NK-92 treated with Interleukin-12 subunit alpha and Interleukin-12 subunit beta, amount 100 ng/mL, for 24 hours (cell line): ENCODE data around the gene IL15.
"Not testable (repeated sequence)": the region's sequence is repeated elsewhere in the genome, so short reads cannot be mapped to it uniquely, and the experiment has no call there.

Experiments used
- DNase-seq: peaks from one replicate; lab custom pipeline; 2025; lab: John Stamatoyannopoulos, UW

Gene IL15, protein sequence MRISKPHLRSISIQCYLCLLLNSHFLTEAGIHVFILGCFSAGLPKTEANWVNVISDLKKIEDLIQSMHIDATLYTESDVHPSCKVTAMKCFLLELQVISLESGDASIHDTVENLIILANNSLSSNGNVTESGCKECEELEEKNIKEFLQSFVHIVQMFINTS

DNA sequence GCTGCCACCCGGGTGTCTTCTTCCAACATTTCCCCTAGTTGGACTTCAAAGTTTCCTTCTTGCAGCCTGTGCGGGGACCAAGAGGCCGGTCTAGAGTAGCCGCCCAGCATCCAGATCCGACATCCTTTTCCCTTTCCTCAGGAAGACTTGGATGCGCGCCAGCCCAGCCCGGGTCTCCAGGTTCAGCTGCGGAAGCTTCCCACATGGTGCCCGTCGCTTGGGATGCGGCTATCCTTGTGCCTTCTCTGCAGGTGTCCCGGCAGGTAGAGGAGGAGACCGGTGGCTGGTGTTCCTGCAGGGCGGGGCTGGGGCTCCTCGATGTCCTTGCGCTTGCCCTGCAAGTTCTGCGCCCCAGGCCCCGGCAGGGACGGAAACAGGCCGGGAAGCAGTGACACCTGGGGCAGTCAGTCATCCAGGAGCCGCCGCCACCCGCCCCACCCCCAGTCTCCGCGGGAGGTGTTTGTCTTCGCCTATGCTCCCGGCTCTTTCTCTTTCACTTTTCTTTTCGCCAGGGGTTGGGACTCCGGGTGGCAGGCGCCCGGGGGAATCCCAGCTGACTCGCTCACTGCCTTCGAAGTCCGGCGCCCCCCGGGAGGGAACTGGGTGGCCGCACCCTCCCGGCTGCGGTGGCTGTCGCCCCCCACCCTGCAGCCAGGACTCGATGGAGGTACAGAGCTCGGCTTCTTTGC is at the start of gene IL15:
Gene IL15, plus strand, starts transcription at position 502 of the 689 bp plus-strand sequence. CDS start 82,882 bp downstream, outside the sequence.
- DNase-seq: peak; percentile 61

DNA sequence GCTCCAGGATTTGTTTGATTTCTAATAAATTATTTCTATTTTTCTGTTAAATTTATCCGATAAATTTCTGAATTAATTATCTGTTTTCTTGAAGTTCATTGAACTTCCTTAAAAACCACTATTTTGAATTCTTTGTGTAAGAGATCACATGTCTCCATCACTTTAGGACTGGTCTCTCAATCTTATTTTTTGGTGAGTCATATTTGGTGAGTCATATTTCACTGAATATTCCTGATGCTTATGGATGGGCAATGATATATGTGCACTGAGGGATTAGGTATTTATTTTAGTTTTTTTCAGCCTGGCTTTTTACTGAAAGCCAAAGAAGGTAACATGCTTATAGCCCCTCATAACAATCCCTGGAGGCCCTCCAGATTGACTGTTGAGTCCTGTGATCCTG is 48.5 kb upstream of the IL15 start:
- DNase-seq: no peak

DNA sequence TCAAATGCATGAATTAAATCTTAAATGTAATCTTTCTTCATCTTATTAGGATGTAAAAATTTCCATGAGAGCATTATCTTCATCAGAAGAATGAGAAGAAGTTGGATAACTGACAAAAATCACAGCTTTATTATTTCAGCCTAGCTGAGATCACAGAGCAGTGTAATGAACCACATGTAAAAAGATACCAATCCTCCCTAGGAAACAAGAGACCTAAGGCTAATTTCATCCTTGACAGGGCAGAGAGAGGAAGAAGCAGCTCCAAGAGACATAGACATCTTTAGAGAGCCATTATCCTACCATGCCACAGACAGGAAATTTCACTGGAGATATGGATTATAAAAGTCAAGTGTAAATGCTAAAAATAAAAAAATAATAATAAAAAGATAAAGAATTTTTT is 40.9 kb upstream of the IL15 start:
- DNase-seq: no peak

DNA sequence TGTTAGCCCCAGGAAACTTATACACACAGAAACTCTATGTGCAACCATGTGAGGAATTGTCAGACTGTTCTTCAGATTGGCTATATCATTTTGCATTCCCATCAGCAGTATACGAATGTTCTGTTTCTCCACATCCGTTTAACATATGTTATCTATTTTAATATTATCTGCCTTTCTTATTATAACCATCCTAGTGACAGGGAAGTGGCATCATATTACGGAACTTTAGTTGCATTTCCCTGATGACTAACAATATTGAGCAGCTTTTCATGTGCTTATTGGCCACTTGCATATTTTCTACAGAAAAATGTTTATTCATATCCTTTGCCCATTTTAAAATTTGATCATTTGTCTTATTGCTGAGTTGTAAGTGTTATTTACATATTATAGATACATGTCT is 36.5 kb upstream of the IL15 start:
- no peak for DNase-seq

DNA sequence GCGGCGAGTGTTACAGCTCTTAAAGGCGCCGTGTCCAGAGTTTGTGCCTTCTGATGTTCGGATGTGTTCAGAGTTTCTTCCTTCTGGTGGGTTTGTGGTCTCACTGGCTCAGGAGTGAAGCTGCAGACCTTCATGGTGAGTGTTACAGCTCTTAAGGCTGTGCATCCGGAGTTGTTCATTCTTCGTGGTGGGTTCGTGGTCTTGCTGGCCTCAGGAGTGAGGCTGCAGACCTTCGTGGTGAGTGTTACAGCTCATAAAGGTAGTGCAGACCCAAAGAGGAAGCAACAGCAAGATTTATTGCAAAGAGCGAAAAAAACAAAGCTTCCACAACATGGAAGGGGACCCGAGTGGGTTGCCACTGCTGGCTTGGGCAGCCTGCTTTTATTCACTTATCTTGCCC is 31.7 kb upstream of the IL15 start:
- DNase-seq: not testable (repeated sequence)

DNA sequence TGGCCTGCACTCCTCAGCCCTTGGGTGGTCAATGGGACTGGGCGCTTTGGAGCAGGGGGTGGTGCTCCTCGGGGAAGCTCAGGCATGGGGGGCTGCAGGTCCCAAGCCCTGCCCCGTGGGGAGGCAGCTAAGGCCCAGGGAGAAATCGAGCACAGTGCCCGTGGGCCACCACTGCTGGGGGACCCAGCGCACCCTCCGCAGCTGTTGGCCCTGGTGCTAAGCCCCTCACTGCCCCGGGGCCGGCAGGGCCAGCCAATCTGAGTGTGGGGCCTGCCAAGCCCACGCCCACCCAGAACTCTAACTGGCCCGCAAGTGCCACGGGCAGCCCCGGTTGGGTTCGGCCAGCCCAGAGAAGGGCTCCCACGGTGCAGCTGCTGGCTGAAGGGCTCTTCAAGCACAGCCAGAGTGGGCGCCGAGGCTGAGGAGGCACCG is 30.9 kb upstream of the IL15 start:
- no peak for DNase-seq

DNA sequence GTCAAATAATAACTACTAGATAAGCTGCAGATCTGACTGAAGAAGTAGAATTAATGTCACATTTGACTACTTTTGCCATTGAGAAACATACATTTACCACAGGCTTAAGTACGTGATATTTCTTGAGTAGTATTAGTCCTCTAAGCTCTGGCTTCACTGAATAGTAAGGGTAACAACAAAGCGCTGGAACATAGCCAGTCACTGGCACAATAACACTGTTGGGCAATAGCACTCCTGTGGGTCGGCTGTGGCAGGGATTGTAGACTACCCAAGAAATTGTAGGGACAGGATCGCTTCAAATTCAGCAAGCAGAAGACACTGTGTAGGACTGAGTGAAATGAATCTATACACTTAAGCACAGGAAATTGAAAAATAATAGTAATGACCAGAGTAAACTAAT is 27.1 kb upstream of the IL15 start:
- no peak for DNase-seq

DNA sequence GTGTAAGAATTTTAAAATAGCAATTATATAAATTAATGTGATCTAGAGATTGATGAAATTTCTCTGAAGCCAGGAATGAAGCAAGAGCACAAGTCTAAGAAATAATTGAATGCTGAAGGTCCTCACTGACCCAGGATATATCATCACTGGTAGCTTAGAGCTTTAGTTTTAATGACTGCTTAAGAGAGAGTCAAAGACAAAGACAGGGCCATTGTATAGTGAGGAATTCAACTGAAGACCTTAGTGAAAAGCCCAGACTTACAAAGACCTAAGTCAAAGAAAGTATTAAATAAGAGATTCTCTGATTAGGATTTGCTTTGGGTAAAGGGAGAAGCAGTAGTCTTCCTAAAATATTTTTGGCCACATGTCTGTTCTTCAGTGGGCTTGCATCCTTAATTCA is 26.0 kb upstream of the IL15 start:
- DNase-seq: no peak

DNA sequence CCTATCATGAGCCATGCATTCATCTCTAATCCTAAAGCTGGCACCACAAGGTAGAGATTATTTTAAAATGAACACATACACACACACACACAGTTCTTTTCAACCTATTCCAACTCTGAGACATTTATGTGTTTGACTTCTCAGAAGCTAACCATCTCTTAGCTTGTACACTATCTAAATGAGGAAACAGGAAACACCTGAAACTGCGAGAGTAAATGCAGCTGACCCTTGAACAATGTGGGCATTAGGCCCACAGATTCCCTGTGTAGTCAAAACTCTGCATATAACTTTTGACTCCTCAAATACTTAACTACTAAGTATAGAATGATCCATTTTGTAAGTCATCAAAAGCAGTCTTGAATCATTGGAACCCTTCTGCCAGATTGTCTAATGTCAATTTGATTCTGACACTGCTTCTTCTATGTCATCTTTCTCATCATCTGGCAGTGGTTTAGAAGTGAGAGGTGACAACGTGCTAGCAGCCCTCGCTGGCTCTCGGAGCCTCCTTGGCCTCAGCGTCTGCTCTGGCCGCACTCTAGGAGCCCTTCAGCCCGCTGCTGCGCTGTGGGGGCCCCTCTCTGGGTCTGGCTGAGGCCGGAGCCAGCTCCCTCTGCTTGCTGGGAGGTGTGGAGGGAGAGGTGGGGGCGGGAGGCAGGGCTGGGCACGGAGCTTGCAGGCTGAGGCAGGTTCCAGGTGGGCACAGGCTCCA is 21.4 kb upstream of the IL15 start:
- no peak for DNase-seq

DNA sequence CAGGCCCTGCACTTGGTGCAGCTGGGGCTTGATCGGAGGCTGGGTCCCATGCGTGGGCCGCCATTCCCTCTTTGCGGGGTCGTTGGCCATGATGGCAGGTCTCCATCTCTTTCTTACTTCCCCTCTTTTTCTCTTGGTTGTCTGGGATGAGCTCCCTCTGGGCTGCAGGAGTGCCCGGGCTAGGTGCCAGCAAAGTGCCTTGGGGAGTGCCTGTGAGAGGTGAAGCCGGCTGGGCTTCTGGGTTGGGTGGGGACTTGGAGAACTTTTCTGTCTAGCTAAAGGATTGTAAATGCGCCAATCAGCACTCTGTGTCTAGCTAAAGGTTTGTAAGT is 20.8 kb upstream of the IL15 start:
- not testable (repeated sequence) for DNase-seq

DNA sequence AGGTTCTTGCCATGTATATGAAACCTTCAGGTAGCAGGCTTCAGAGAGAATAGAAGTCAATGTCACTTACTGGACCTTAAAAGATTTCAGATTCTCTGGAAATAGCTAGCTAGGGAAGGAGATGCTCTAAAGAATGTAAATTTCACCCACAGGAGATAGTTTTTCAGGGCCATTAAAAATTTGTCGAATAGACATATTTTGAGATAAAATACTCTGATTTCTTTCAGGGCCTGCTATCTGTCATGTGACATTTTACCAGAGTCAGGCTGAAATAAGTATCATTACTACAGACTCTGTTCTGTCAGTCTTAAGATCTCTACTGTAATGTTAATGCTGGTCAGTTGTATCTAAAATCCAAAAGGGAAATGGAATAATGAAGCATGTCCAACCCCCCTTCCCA is 15.7 kb upstream of the IL15 start:
- DNase-seq: no peak

DNA sequence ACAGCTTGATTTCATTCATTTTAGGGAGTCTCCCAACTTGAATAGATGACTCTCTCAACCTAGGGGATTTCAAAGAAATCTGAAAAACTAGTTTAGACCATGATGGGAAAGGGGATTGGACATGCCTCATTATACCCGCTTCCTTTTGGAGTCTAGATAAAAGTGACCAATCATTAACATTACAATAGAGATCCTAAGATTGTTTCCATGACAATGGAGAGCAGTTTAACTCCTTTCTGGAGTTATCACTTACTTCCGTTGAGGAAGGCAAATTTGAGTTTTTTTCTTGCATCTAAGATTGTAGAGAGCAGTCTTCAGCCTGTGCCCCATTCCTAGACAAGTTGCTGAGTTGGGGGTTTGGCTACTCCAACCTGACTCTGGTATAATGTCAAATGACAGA is 11.4 kb upstream of the IL15 start:
- no peak for DNase-seq

DNA sequence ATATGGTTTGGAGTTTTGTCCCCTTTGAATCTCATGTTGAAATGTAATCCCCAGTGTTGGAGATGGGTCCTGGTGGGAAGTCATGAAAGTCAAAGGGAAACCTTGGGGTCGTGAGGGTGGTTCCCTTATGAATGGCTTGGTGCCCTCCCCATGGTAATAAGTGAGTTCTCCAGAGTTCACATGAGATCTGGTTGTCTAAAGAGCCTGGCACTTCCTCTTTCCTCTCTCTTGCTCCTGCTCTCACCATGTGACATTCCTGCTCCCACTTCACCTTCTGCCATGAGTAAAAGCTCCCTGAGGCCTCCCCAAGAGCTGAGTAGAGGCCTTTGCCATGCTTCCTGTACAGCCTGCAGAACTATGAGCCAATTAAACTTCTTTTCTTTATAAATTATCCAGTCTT is 5.5 kb upstream of the IL15 start:
- no peak for DNase-seq

DNA sequence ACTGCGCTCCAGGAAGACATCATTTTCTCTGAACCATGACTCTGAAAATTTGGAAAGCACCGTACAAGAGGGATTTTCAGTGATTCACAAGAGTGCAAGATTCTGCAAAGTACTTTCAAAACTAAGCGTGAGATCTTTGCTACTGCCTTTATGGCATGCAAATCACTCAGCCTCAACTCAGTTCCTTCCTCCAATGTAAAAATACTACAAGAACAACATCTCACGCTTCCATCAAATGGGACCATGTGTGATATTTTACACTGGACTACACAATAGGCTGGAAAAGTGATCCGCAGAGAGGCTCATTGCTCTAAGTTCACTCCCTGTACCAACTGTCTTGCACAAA is 674 bp upstream of the IL15 start:
- DNase-seq: no peak

DNA sequence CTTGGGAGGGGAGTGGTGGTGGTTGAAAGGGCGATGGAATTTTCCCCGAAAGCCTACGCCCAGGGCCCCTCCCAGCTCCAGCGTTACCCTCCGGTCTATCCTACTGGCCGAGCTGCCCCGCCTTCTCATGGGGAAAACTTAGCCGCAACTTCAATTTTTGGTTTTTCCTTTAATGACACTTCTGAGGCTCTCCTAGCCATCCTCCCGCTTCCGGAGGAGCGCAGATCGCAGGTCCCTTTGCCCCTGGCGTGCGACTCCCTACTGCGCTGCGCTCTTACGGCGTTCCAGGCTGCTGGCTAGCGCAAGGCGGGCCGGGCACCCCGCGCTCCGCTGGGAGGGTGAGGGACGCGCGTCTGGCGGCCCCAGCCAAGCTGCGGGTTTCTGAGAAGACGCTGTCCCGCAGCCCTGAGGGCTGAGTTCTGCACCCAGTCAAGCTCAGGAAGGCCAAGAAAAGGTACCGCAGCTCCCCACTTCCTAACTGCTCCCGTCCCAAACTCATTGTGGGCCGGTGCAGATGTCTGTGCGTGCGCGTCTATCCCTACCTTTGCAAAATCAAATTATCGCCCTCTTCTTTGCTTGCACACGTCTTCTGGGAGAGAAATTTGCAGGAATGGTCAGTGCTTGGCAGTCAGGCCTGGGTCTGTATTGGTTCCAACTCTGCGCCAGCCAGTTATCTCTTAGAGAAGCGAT is 533 bp downstream of the IL15 start:
- DNase-seq: no peak

DNA sequence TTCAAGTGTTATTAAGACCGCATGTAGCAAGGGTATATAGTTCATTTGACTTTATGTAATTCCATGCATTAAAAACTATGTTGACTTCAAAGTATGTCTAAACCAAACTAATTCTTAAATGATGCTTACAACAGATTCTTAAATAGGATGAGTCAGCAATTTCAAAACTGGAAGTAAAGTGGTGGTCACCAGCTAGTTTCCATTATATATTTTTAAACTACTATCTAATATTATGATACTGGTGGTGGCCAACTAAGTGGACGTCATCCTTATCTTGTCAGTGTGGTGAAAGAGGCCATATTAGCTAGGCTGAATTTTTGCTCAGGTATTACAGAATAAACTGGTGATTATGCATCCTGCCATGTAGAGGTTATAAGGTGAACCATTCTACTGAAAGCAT is 1.2 kb downstream of the IL15 start:
- DNase-seq: no peak

DNA sequence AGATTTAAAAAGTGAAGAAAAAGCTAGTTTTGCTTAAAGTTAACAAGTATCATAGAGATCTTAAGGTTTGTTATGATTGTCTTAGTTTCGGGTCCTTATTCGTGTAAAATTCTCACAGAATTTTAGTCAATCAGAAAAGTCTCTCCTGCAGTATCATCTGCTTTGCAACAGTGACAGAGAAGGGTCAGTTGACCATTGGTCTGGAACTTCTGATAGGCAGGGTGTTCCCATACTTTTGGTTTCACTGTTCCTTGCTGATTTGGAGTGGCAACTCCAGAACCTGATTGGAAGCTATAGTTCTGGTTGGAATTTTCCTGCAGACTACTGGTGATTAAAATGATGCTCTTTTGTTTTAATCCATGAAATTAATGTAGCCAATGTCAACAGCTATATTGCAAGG is 1.8 kb downstream of the IL15 start:
- DNase-seq: no peak

DNA sequence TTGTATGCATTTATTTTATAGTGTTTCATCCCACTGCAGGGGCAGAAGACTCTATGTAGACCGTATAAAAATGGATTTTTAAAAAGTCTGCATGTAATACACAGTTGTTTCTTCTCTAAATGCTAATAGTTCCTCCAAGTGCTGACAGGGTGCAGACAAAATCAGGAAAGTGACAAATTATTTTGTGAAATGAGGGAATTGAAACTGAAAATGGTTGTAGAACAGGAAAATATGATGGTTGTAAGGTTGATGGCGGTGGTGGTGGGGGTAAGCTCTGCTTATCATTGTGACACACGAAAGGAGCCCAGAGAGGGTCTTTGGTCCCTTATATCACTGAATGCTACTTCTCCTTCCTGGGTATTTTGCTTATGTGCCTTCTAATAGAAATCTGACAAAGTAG is 4.3 kb downstream of the IL15 start:
- no peak for DNase-seq

DNA sequence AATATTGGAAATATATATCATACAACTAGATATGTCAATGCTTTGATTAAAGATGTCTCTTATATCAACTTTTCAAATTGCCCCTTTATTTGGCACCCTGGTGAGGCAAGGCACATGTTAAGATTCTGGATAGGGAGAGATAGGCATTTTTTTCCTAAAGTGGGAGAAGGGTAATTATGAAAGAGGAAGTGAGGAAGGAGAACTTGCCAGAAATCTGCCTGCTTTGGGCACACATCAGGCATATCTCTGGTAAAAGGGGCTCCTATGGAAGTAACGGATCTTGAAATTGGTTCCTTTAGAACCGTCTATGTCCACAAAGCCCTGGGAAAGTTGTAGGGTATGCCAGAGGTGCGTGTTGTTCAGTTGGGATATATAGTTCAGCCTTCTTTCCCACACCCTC is 5.7 kb downstream of the IL15 start:
- DNase-seq: no peak

DNA sequence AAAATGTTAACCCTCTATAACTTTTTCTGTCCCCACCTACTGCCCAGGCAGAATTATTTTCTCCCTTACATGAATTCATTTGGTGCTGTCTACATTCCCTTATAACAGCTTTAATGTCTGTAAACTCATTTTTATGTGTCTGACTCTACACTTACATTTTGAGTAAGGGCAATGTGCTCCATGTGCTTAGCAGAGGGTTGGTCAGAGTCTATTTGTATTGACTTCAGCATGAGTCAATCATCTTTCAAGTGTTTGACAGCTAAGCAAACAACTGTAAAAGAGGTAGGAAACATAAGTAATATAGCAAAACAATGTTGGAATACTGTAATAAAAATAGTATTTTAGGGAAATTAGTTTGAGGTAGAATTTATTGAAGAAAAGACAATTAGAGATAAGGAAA is 6.3 kb downstream of the IL15 start:
- DNase-seq: no peak

DNA sequence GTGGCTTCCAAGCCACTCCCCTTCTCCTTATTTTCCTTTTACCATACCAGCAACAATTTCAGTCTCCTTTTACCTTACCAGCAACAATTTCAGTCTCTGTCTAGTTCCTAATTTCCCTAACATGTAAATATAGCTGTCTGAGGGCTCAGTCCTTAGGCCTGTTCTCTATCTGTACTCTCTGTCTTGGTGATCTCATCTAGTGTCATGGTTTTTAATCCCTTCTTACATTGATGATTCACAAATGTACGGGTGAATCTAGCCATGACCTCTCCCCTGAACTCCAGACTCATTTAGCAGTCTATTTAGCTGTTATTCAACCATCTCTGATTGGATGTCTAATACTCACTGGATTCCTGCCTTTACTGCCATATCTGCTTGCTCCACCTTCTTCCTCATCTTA is 7.2 kb downstream of the IL15 start:
- DNase-seq: no peak

DNA sequence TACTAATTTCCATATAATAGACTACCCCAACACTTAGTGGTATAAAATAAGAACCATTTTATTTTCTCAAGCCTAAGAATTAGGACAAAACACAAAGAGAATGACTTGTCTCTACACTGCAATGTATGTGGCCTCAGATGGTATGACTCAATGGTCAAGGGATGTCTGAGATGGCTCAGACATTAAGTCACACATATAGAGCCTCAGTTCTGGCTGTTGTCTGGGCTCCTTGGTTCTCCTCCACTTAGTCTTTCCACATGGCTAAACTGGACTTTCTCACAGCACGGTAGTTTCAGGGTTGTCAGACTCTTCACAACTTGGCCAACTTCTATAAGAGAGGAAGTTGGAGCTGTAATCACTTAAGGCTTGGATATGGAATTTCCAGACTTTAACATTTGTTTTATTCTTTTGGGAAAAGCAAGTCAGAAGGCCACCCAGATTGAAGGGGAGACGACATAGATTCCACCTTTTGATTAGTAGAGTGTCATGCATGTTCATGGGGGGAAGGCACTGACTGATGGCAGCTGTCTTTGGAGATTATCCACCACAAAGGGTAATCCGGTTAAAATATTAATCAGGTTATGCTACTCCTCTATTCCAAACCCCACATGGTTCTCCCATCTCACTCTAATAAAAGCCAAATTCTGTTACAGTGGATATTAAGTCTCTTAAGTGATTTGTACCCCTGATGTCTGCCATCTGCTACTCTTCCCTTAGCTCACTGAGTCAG is 9.4 kb downstream of the IL15 start:
- no peak for DNase-seq

DNA sequence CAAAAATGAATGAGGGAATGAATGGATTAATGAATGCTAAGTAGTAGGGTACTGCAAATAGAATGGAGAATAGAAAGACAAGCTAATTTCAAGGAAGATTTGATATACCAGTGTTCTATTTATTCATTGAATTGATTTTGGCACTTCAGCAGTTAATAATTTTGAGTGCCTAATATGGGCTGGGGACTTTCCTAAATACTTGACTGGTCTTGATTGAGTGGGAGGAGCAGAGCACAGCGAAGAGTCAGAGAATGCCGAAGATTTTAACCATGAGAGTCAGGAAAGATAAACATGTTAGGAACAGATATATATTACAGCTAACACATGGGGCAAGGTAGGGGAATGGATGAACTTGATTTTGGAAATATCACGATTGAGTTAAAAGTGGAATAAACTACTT is 10.6 kb downstream of the IL15 start:
- DNase-seq: no peak
